Activated naive CD4-positive, alpha-beta T cell treated with anti-CD3 and anti-CD28 coated beads, Interleukin-2, amount 50 U/mL, for 72 hours (primary cell): ENCODE data around the gene RNF151. TPM values are rescaled to one million over a fixed set of nuclear protein-coding genes. Genes with fewer than 3 reads are reported as not detected.
A peak's percentile ranks its signal among the peaks of the same experiment; 100 is the strongest.

ENCODE experiments used
- ATAC-seq, 2 donors: fragments of 150-1000 bp; cut with Tn5 transposase; 2 replicates each; pipeline ENCODE4 v1.10.0; 2021; ENCODE audit warnings: mild to moderate bottlenecking in 2 of 2, moderate library complexity in 2 of 2
- DNase-seq, 2 donors: peaks; one replicate each; pipeline ENCODE4 v3.0.0; 2021 to 2022; ENCODE audit warnings: low spot score in 2 of 2
- H3K27ac Mint-ChIP-seq, 2 donors: one replicate each; pipeline ENCODE4 v1.8.0; 2022; ENCODE audit warnings: mild to moderate bottlenecking in 2 of 2, mixed read lengths in 2 of 2
- H3K36me3 Mint-ChIP-seq, 2 donors: one replicate each; pipeline ENCODE4 v1.8.0; 2022; ENCODE audit warnings: mixed read lengths in 2 of 2
- H3K9me3 Mint-ChIP-seq, 2 donors: one replicate each; pipeline ENCODE4 v1.8.0; 2022; ENCODE audit warnings: mixed read lengths in 2 of 2
- total RNA-seq, 2 donors: library from RNA; stranded (reverse); gene quantifications; one replicate each; pipeline ENCODE4 v1.2.3, GENCODE V29; 2022

The RNF151 gene
- total RNA-seq, 2 donors from 2014 or later, result 0.41 TPM; not detected in 1

- peak overlapping the region in 1 of 2 donors; percentile 39 for H3K27ac Mint-ChIP-seq
- DNase-seq, result no peak
- H3K9me3 Mint-ChIP-seq, result no peaks in the 10 kb centered on the region
- H3K36me3 Mint-ChIP-seq, result peaks cover 2 to 6% of the 10 kb centered on the region in 2 donors
- ATAC-seq, result no peak
These were observed 24.9 kb downstream of the RNF151 start for GRCh38 chr16:1991588-1991947.

DNA sequence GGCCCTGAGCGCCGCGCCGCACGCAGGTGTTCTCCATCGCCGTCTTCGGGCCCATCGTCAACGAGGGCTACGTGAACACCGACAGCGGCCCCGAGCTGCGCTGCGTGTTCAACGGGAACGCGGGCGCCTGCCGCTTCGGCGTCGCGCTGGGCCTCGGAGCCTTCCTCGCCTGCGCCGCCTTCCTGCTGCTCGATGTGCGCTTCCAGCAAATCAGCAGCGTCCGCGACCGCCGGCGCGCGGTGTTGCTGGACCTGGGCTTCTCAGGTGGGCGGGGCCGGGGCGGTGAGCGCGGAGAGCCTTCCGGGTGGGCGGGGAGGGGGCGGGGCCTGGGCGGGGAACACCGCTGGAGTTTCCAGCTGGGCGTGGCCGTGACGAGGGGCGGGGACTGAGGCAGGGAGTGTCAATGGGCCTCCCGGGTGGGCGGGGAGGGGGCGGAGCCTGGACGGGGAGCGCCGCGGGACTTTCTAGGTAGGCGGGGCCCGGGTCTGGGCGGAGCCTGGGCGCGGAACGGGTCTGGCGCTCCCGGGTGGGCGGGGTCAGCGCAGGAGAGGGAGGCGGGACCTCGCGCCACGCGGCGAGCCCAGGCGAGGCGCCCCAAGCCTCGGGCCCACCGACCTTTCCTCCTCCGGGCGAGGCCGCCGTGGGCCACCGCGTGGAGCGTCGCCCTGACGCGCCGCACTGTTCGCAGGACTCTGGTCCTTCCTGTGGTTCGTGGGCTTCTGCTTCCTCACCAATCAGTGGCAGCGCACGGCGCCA lies 25.5 kb downstream of the RNF151 start:
- Mint-ChIP-seq H3K9me3 (no peaks in the 10 kb centered on the region), H3K36me3 (peaks cover 0 to 6% of the 10 kb centered on the region in 2 donors), H3K27ac (peak overlapping the region in 1 of 2 donors; percentile 39)
- ATAC-seq, result peak; percentile 58 to 77
- DNase-seq, result peak; percentile 87 to 98

- DNase-seq, result no peak
- H3K27ac Mint-ChIP-seq, result no peak overlapping the region
- H3K9me3 Mint-ChIP-seq, result no peaks in the 10 kb centered on the region
- peaks cover 0 to 6% of the 10 kb centered on the region in 2 donors for H3K36me3 Mint-ChIP-seq
- ATAC-seq, result no peak
These were observed 26.2 kb downstream of the RNF151 start for GRCh38 chr16:1992704-1993317.

- no peaks in the 10 kb centered on the region for H3K9me3 Mint-ChIP-seq
- peak overlapping the region in 1 of 2 donors; percentile 49 for H3K27ac Mint-ChIP-seq
- DNase-seq, result no peak
- peak in 1 of 2 donors; percentile 17 for ATAC-seq
- peaks cover 3 to 6% of the 10 kb centered on the region in 2 donors for H3K36me3 Mint-ChIP-seq
These were observed 27.1 kb downstream of the RNF151 start for GRCh38 chr16:1993731-1994131.

GRCh38 chr16:1997494-1998359 lies 31.1 kb downstream of the RNF151 start:
- DNase-seq, result no peak
- no peak for ATAC-seq
- no peak overlapping the region for H3K27ac Mint-ChIP-seq
- H3K9me3 Mint-ChIP-seq, result no peaks in the 10 kb centered on the region
- H3K36me3 Mint-ChIP-seq, result peaks cover 0 to 6% of the 10 kb centered on the region in 2 donors

DNA sequence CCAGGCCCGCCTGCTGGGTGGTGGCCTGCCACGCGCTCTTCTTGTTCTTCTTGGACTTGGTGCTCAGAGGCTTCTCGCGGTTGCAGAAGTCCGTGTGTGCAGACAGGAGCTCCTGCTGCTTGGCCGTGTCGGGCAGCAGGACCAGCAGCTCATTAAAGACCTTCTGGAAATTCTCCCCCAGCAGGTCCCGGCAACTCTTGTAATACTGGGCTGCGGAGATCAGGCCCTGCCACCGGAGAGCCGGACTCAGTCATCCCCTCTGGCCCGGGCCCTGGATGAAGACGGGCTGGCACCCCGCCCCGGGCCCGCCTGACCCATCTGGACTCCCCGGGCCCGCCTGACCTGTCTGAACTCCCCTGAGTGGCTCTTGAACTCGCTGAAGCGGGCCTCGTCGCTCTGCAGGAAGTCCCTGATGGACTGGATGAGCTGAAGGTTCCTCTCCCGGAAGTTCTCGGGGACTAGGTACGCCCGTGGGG lies 31.7 kb downstream of the RNF151 start:
- Mint-ChIP-seq H3K27ac (no peak overlapping the region), H3K36me3 (peaks cover 0 to 6% of the 10 kb centered on the region in 2 donors), H3K9me3 (no peaks in the 10 kb centered on the region)
- DNase-seq (no peak), ATAC-seq (no peak)

GRCh38 chr16:1998852-1999801 lies 32.5 kb downstream of the RNF151 start:
- H3K27ac Mint-ChIP-seq, result no peak overlapping the region
- no peaks in the 10 kb centered on the region for H3K9me3 Mint-ChIP-seq
- H3K36me3 Mint-ChIP-seq, result peaks cover 0 to 6% of the 10 kb centered on the region in 2 donors

GRCh38 chr16:1999866-2000514 lies 33.3 kb downstream of the RNF151 start:
- DNase-seq (no peak), ATAC-seq (no peak)
- Mint-ChIP-seq H3K27ac (no peak overlapping the region), H3K9me3 (no peaks in the 10 kb centered on the region), H3K36me3 (peaks cover 0 to 6% of the 10 kb centered on the region in 2 donors)

More at GRCh38 chr16:1998852-1999801, 32.5 kb downstream of the RNF151 start:
- DNase-seq, result no peak
- no peak for ATAC-seq

DNA sequence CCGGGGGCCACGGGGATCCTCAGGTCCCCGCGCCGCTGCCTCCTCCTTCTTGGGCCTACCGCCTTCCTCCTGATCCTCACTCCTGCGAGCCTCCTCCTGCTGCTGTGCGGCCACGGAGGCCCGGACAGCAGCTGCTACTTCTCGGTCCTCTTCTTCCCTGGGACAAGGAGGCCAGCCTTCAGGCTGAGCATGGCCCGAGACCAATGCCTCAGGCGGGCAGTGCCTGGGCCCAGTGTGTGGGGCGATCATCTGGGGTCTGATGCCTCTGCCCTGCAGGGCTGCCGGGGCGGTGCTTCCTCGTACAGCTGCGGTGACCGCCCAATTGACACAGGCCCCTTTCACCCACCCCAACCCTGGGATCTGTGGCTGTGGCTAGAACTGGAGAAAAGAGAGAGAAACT lies 34.4 kb downstream of the RNF151 start:
- peaks cover 0 to 6% of the 10 kb centered on the region in 2 donors for H3K36me3 Mint-ChIP-seq
- H3K27ac Mint-ChIP-seq, result no peak overlapping the region
- H3K9me3 Mint-ChIP-seq, result no peaks in the 10 kb centered on the region
- ATAC-seq (no peak), DNase-seq (no peak)

DNA sequence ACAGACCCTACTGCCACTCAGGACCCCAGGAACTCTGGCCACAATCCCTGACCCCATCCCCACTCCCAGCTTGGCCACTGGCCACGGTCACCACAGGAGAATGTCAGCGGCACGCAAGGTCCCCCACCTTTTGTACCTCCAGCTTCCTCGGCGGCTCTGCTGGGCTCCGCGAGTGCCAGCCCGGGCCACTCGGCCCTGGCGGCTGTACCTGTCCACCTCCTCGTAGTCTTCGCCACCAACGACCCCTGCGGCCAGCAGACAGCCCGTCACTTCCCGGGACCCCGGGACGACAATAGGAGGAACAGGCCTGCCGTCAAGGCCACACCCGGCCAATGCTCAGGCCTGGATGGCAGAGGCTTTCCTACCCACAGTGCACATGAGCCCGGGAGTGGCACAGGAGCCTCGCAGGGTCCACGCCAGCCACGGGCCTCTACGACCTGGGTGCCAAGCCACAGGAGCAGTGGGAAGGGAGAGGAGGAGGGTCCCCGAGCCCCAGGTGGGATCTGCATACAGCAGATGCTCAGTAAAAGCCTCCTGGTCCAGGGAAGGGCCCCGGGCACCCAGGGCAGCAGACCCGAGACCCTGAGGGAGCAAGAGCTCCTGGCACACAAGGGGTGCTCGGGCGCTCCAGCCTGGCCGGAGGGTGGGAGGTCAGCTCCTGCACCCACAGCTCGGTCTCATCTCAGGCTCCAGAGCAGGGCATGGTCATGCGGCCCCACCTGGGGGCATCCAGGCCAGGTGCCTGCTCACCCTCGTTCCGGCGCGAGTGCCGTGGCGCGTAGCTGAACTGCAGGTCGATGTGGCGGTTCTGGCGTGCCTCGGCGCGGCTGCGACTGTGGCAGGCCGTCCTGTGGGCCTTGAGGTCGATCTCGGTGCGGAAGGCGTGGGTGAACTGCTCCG lies 35.0 kb downstream of the RNF151 start:
- Mint-ChIP-seq H3K36me3 (peaks cover 0 to 6% of the 10 kb centered on the region in 2 donors), H3K9me3 (no peaks in the 10 kb centered on the region), H3K27ac (no peak overlapping the region)
- ATAC-seq (no peak), DNase-seq (no peak)

GRCh38 chr16:2002406-2003230 lies 36.0 kb downstream of the RNF151 start:
- DNase-seq (no peak), ATAC-seq (no peak)
- Mint-ChIP-seq H3K9me3 (no peaks in the 10 kb centered on the region), H3K36me3 (peaks cover 3 to 8% of the 10 kb centered on the region in 2 donors), H3K27ac (no peak overlapping the region)

DNA sequence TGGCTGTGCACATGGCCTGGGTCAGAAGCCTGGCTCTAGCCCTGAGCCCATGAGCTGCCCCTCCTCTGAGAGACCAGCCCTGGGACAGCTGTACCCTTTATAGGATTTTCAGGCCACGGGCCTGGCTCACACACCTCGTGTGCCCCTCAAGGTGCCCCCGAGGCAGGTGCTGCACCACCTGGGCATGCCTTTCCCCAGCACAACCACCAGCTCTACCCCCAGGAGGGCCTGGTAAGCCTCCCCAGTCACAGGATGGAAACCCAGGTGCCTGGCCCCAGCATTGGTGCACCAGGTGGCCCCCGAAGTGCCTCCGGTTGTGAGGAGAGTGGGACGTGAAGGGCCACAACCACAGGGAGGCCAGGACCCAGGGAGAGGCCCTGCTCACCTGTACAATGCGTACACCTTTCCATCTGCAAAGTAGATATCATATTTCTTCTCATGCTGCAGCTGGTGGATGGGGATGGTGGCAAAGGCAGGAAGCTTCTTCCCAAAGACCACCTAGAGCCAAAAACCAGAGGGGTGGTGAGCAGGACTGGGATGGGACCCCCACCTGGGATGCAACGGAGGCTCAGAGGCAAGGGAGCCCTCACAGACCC lies 36.7 kb downstream of the RNF151 start:
- DNase-seq (no peak), ATAC-seq (no peak)
- Mint-ChIP-seq H3K27ac (no peak overlapping the region), H3K9me3 (no peaks in the 10 kb centered on the region), H3K36me3 (peaks cover 10 to 11% of the 10 kb centered on the region in 2 donors)

DNA sequence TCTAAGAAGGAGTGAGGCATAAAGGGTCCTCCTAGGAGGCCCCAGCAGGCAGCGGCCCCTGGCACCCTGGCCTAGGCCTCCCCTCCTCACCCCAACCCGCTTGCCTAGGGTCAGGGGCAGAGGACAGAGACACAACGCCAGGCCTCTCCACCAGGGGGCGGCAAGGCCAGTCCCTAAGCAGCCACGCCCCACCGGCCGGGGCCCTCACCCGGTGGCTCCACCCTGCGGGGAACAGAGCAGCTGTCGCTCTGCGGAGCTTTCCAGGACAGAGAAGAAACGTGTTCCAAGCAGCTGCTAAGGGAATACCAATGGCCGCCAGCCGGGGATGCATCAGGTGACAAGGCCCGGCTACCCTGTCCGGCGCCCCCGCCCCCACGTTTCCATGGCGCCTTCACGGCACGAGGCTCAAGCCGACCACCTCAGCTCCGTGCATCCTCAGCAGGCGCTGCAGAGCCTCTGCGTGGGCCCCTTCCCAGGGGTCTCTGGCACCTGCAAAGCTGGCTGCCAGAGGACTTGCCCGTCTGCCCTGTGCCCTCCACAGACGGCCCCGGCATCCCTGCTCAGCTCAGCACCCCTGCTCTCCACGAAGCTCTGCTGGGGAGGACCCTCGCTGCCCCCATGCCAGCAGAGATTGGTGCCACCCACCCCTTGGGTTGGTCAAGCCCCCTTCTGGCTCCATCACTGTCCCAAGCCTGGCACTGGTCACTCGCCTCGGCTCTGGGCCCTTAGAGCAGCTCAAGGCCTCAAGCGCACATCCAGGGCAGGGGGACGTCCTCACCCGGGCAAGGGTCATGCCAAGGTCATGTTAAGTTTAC lies 37.4 kb downstream of the RNF151 start:
- peak; percentile 73 to 94 for ATAC-seq
- DNase-seq, result peak in 1 of 2 donors; percentile 98
- no peaks in the 10 kb centered on the region for H3K9me3 Mint-ChIP-seq
- peaks cover 17% of the 10 kb centered on the region in 2 donors for H3K36me3 Mint-ChIP-seq
- peak overlapping the region in 1 of 2 donors; percentile 48 for H3K27ac Mint-ChIP-seq
